HG03135 (cell line): ENCODE measurements around the gene FMNL2.

Source experiments
- ATAC-seq: cut with Tn5 transposase; IDR thresholded peaks from one replicate; pipeline ENCODE4 v1.9.1; 2021; ENCODE audit warnings: mild to moderate bottlenecking, moderate library complexity; ENCODE audit not compliant: unreplicated experiment

FMNL2 gene

GRCh38 chr2:152400607-152401214 is 65.7 kb downstream of the FMNL2 start:
- ATAC-seq = no peak

DNA sequence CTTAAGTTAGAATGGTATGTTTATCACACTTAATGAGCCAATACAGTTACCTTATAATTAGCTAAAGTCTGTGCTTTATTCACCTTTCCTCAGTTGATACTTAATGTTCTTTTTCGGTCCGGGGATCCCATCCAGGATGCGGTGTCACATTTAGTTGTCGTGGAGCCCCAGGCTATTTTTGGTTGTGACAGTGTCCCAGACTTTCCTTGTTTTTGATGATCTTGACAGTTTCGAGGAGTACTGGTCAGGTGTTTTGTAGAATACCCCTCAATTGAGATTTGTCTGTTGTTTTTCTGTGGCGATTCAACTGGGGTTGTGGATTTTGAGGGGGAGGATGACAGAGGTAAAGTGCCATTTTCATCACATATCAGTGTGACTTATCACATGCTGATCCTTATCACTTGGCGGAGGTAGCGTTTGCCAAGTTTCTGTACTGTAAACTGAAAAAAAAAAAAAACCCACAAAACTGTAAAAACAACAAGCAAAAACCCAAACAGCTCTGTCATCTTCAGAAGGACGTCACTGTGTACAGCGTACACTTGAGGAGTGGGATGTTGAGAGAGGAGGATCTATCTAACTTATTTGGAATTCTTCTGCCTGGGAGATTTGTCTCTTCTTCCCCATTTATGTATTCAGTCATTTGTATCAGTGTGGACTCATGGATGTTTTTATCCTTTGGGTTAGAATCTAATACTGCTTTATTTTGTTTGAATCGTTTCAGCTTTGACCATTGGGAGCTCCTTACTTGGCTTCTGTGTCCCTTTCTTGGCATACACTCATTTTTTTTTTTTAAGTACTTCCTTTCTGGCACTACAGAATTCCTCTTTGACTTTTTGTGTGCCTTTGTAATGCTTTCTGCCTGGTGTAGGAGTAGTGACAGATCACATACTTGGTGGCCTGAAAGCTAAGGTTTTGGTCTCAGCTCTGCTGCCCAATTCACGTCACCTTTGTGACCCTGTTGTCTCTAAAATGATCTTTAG is 68.1 kb downstream of the FMNL2 start:
- no peak for ATAC-seq

DNA sequence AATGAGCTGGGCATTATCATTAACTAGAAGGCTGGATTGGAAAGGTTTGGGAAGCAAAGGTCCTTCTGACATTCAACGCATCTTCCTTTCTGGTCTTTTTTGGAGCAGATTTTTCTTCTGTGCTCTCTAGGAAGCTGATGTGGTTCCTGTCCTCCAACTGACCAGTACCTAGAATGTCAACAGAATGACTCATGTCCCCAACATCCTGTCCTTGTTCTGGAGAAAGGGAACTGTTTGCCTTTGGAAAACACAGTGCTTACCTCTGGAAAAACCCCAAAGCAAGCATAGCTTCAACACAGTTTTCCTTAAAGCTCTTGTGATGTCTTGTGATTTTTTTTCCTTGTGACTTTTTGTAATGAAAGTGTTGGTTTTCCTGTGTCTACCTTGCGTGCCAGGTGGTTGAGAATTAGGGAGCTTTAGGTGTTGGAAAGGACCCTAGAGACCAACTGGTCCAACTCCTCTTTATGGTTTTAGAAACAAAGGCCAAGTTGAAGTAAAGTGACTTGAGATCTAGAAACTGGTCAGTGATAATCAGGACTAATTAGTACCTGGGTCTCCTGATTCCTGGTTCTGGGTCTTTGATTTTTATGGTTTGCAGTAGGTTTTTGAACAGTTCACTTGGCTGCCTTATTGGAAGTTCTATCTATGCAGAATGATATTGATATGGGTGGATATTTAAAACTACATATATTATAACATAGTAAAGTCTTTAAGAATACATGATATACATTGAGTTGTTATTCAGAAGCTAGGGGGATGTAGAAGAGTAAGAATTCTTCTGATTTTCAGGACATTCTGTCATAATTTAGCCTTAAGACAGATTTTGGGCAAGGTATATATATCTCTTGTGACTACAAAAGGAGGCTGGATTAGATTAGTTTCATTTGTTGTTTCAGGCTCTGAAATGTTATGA is 70.5 kb downstream of the FMNL2 start:
- ATAC-seq = no peak

- no peak for ATAC-seq
Observed at GRCh38 chr2:152406119-152406835, 71.3 kb downstream of the FMNL2 start.

- no peak for ATAC-seq
Observed at GRCh38 chr2:152406836-152407161, 71.8 kb downstream of the FMNL2 start.

- peak; percentile 78 for ATAC-seq
Observed at GRCh38 chr2:152407204-152407721, 72.3 kb downstream of the FMNL2 start.

- no peak for ATAC-seq
Observed at GRCh38 chr2:152407806-152408205, 72.8 kb downstream of the FMNL2 start.

- ATAC-seq = no peak
Observed at GRCh38 chr2:152408254-152408653, 73.3 kb downstream of the FMNL2 start.

GRCh38 chr2:152409386-152410164 is 74.6 kb downstream of the FMNL2 start:
- no peak for ATAC-seq

GRCh38 chr2:152410165-152410597 is 75.2 kb downstream of the FMNL2 start:
- no peak for ATAC-seq

DNA sequence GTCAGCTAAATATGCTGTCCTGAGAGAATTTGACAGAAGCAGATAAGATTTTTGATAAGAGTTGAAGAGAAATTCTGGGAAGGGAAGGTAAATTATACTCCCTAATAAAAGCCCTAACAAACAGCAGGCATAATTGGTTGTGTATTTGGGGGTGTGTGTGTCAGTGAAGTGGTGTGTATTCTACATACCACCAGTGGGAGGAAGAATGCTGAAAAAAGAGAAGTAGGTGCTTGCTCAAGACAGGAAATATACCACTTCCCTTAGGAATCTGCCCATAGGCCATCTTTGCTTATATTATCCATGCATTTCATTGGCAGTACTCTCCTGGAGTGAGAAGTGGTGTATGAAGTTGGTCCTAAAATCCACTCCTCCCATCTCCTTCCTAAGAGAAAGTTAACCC is 76.2 kb downstream of the FMNL2 start:
- no peak for ATAC-seq

GRCh38 chr2:152413228-152414030 is 78.5 kb downstream of the FMNL2 start:
- no peak for ATAC-seq

GRCh38 chr2:152415231-152415642 is 80.3 kb downstream of the FMNL2 start:
- ATAC-seq = no peak

- no peak for ATAC-seq
Observed at GRCh38 chr2:152415796-152416195, 80.8 kb downstream of the FMNL2 start.

GRCh38 chr2:152418688-152419087 is 83.7 kb downstream of the FMNL2 start:
- ATAC-seq = no peak

- ATAC-seq = no peak
Observed at GRCh38 chr2:152419944-152420343, 85.0 kb downstream of the FMNL2 start.

DNA sequence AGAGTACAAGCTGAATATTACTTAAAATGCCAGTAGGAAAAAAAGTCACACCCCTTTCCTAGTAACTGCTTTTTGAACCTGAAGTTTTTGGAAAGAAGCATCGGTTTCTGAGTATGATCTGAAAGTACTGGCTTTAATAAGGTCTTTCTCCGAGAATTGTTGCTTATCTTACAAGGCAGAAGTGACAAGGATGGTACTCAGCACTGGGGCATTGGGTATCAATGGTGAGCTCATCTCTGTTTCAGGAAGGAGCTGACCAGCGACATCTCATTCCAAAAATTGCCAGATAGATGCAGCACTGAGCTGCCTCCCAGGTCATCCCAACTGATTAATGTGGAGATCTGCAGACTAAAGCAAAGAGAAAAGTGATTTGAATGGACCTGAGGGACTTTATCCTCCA is 85.4 kb downstream of the FMNL2 start:
- no peak for ATAC-seq

- no peak for ATAC-seq
Observed at GRCh38 chr2:152420936-152421335, 86.0 kb downstream of the FMNL2 start.
